NCI-H2227 treated with DMSO at 0.1 percent for 48 hours (cell line): Measurements from ENCODE around the gene CDKN2C.
"Not testable (repeated sequence)": the region's sequence is repeated elsewhere in the genome, so short reads cannot be mapped to it uniquely, and the experiment has no call there.

Experiments
- DNase-seq: peaks from one replicate; lab custom pipeline; 2025; lab: John Stamatoyannopoulos, UW

The CDKN2C gene

DNA sequence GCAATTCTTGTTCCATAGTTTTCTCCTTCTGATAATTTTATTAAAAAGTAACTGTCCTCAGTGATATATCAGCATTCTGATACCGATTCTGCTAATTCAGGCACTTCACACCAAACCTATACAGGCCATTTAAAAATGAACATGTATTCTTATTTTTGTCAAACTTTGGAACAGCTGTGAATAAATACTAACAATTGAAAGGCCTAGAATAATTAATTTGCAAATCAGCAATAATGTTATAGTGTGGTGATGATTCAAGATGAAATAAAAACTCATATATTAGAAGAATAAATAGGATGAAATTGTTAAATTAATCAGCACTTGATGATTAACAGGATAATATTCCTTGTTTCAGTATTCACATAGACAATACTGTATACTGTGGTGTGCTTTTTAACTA lies 9.9 kb downstream of the CDKN2C start:
- DNase-seq, result no peak

DNA sequence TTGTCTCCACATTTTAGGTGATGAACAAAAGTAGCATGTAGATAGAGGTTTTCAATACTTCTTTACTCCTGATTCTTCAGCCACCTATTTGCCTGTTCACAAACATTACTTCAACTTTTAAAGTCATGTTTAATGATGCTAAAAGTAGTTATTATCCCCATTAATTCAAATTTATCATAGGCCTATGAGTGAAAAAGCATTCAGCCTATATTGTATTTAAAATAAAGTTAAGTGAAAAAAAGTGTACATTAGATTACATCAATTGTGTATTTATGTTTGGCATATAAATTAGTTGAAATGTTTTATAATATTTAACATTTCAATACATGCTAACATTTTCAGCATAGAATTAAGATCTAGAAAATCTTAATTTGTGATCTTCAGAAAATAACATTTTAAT lies 10.5 kb downstream of the CDKN2C start:
- no peak for DNase-seq

DNA sequence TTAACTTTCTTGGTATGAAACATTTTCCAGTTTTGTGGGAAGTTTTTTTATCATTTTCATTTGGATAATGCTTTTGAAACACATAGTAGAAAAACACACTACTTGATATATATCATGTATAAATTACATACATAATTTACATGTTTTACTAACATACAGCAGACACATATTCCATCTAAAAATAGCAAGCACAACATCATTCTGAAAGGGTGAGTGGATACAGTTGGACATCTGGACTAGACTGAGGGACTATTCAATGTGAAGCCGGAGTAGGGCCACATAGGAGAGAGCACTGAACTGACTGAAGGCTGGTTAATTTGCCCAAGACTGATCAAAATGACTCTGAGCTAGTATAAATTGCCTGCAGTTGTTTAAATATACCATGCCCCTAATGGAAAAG lies 11.7 kb downstream of the CDKN2C start:
- no peak for DNase-seq

DNA sequence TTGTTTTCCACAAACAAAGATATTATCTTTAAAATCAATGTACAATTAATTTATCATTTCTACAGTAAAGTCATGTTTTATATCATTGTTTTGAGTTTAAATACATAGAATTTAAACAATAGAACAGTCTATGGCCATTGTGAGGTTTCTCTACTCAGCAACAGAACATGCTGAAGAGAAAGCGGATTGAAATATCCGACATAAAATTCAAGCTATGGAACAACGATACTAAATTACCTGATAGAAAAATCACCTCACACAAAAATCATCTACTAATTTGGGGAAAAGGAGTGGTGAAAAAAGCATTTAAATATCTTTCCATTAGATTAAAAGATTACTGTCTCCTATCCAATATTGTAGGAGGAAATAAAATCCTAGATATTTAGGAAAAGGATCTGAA lies 12.6 kb downstream of the CDKN2C start:
- no peak for DNase-seq

DNA sequence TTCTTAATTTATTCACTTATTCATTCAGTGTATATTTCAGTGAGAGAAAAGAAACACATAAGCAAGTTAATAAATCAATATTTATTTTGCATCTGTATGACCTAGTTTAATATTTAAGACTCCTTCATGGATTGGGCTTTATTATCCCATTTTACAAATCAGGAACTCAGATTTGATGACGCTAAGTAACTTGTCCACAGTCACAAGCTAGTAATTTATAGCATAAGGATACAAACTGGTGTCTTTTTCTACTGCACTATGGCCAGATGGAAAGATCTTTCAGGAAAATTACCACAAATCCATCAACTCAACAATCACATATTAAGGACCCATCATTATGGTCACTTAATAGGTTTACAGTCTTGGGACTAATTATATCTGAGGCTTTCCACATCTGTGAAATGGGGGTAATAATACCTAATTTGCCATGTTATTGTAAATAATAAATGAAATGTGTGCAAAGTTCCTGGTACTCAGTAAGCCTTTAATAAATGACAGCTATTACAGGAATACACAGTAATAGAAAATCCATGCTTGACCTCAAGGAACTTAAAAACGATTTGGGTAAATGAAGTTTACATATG lies 13.3 kb downstream of the CDKN2C start:
- no peak for DNase-seq

DNA sequence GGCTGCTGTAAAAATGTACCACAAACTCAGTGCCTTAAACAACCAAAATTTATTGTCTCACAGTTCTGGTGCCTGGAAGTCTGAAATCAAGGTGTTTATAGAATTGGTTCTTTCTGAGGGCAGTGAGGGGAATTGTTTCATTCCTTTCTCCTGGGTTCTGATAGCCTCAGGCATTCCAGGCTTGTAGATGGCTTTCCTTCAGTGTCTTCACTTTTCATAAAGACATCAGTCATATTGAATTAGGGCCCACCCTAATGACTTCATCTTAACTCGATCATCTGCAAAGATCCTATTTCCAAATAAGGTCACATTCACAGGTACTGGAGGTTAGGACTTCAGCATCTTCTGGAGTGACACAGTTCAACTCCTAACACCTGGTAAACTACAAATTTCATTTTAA lies 15.0 kb downstream of the CDKN2C start:
- DNase-seq, result no peak

DNA sequence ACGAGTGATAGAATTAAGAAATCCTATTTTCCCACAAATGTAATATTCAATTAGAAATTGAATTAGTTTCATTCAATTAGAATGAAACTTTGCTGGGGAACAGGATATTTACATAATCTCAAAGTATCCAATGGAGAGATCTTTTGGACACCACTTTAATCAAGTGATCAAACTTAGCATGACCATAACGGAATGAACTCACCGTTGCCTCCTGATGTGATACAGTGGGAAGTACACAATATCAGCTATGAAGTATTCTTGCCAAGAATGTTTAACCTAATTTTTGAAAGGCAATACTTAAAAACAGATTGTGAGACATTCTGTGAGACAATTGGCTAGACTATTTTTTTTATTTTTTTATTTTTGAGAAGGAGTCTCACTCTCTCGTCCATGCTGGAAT lies 16.6 kb downstream of the CDKN2C start:
- no peak for DNase-seq

DNA sequence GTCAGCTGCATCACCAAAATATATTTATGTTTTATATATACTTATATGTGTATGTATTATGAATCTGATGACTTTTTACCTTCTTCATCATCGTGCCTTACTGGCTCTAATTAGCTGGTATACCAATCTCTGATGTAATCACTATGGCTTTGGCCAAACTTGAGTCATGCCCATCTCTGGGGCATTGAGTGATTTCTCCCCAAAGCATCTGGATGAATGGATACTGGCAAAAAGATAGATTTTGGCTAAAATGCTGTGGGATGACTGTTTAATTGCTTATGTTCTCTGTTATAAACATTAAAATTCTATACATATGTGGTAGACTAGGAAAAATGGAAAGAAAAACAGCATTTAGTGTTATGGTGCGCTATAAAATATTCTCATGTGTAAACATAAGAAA lies 19.6 kb downstream of the CDKN2C start:
- DNase-seq, result no peak

DNA sequence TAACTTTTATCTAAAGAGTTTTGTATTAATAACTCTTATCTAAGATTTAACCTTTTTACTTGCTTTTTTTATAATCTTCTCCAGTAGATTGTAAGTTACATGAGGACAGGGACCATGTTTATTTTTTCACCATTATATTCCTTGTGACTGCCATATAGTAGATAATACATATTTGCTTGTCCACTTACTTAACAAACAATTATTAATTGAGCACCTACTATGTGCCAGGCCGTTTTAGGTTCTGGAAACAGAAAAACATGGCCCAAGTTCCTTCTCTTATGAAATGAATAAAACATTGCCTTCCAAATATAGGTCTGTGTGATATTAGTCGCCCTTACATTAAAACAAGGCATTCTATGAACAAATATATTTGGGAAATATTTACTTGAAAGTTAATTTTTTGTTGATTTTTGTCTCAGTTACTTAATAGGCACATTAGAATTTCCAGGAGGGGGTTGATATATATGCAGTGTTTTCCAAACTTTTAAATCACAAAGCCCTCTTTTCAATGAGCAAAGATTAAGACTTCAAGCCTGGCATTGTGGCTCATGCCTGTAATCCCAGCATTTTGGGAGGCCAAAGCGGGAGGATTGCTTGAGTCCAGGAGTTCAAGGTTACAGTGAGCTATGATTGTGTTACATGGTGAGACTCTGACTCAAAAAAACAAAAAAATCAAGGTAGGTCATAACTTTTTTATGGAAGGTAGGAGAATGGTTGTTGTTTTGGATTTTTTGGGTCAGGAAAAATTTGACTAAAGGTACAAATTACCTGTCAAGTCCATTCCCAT lies 22.7 kb downstream of the CDKN2C start:
- no peak for DNase-seq

DNA sequence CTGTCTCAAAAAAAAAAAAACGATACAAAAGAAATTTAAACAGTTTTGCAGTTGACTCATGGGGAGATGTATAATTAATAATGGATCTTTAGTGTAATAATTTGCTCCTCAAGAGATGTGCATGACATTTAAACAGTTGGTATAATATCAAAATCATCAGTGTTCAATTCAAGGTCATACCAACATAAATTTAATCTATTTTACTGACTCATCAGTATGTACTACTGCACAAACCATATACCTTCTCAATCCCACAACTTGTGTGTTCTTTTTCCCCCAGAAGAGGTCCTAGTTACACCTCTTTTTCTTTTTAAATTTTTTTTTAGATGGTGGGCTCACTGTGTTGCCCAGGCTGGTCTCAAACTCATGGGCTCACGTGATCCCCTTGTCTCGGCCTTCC lies 23.6 kb downstream of the CDKN2C start:
- no peak for DNase-seq

DNA sequence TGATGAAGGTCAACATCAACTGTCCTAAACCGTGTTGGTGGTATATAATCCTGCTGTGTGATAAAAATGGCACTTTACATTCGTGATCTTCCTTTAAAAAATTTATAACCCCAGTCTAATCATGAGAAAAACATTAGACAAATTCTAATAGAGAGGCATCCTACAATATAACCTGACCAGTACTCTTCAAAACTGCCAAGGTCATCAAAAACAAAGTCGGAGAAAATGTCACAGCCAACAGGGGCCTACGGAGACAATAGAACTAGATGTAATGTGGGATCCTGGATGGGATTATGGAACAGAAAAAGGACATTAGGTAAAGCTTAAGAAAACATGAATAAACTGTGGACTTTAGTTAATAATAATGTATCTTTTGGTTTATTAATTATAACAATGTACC lies 25.0 kb downstream of the CDKN2C start:
- no peak for DNase-seq

DNA sequence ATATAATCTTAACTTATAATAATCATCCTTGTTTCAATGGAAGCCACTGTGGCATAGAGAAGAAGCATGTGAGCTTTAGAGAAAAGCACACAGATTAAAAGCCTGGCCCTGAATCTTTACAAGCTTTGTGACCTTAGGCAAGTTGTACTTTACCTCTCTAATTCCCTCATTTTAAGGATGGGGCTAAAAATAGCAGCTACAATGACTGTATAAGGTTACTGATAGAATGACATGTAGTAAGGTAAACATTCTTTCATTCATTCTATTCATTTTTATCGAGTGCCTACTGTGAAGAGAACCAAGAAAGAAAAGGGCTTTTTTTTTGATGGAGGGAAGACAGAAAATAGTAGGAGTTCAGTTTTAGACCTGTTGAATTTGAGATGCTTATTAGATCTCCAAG lies 25.6 kb downstream of the CDKN2C start:
- no peak for DNase-seq

DNA sequence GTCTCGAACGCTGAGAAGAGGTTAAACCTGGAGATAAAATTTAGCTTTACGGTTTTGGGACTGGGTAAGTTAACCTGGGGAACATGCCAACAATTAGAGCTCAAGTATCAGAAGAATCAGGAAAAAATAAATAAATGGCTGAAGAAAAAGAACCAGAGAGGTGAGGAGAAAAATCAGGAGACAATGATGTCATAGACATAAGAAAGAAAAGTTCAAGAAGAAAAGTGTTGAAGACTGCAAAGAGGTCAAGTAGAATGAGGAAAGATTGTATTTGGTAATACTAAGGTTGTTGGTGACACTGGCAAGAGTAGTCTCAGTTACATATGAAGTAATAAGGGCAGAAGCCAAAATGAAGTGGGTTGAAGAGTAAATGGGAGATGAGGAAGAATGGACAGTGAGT lies 26.0 kb downstream of the CDKN2C start:
- no peak for DNase-seq

DNA sequence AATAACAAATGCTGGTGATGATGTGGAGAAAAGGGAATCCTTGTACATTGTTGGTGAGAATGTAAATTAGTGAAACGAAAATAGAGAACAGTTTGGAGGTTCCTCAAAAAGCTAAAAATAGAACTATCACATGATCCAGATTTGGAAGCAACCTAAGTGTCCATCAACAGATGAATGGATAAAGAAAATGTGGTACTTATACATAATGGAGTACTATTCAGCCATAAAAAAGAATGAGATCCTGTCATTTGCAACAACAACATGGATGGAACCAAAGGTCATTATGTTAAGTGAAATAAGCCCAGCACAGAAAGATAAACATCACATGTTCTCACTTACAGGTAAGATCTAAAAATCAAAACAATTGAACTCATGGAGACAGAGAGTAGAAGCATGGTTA lies 29.3 kb downstream of the CDKN2C start:
- not testable (repeated sequence) for DNase-seq

DNA sequence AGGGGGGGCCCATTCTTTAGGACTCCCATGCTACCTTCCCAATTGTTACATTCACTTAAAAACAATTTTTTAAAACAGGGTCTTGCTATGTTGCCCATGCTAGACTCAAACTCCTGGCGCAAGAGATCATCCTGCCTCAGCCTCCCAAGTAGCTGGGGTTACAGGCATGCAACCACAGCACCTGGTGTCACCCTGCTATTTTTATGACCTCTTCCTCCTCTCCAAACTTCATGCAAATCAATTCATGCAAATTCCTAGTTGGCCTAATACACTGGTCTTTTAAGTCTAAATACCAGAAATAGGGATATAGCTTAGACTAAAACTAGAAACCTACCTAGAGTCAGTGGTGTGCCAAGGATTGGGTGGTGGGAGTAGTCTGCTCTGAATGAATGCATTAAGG lies 30.1 kb downstream of the CDKN2C start:
- no peak for DNase-seq

DNA sequence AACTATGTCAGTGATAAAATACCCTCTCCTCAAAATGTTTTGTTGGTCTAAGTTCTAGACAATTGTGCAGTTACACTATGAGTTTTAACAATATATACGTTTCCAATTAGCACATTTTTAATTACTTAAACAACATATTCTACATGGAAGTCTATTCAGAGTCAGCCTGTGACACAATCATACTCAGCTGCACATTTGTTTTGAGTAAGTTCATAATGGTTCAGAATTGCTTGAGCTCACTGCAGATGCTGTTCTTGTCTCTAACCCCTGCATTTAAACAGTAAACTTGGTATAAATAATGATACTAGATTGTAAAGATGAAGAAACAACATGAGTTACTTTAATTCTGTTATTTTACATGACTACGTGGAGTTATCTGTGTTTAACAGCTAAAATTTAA lies 30.6 kb downstream of the CDKN2C start:
- no peak for DNase-seq

DNA sequence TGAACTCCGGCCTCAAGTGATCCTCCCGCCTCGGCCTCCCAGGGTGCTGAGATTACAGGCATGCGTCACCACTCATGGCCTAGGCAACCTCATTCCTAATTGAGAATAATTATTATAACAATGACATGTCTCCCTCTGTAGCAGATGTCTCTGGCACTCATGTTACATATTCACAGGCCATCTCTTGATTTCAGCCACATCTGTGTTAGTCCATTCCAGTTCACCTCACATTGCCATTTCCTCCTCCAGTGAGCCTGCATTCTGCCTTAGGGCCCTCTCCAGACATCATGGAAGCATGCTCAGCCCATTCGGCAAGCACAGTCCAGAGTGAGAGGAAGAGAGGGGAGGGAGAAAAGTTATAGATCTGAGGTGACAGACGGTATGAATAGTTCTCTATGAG lies 32.5 kb downstream of the CDKN2C start:
- no peak for DNase-seq

DNA sequence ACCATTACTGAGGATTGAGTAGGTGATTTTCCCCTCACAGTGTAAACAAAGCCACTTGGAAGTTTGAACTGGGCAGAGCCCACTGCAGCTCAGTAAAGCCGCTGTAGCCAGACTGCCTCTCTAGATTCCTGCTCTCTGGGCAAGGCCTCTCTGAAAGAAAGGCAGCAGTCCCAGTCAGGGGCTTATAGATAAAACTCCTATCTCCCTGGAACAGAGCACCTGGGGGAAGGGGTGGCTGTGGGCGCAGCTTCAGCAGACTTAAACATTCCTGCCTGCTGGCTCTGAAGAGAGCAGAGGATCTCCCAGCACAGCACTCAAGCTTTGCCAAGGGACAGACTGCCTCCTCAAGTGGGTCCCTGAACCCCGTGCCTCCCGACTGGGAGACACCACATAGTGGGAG lies 35.5 kb downstream of the CDKN2C start:
- DNase-seq, result not testable (repeated sequence)

DNA sequence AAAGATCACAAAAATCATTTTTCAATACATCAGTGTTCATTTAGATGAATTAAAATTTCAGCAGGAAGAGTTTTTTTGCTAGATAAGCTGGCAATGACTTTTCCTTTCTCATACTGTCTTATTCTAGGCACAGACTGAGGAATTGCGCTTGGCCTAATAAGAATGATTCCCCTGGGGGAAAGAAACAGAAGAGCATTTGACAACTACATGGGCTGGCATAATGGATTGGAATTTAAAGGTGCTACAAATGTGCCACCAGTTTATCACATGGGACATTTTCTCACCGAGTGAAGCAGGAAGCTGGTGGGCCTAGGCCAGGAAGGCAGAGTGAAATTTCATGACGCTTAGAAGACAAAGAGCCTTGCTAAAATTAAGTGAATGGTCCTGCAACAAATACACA lies 39.3 kb downstream of the CDKN2C start:
- DNase-seq, result no peak

DNA sequence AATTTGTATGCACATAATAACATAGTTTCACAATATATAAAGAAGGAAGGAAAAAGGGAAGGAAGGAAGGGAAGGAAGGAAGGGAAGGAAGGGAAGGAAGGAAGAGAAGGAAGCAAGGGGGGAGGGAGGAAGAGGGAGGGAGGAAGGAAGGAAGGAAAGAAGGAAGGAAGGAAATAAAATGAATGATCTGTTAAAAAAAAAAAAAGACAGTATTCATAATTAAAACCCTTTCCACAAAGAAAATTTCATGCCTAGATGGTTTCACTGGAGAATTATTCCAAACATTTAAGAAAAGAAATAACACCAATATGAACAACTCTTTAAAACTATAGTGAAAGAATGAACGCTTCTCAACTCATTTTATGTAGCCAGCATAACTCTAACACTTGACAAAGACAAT lies 44.8 kb downstream of the CDKN2C start:
- no peak for DNase-seq

DNA sequence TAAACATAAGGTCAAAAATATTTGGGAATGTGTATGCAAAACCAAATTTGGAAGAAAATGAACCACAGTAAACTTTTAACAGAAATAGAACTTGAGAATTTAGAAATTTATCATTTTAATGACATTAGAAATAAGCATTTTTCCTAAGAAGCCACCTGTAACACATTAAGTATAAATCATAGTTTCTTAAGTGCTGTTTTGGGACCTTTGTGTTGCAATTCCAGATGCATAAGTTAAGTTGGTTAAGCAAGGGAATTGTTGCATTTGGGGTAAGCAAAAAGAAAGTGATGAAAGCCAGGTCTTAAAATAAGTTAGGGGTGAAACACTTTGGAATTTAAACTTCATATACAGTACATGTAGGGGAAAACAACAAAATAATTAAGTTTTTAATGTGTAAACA lies 49.8 kb downstream of the CDKN2C start:
- no peak for DNase-seq
